Eye (tissue), 1 donor: ENCODE results near the gene MYO1G.

Experiments
- DNase-seq: peaks from one replicate; pipeline ENCODE4 v3.0.0-alpha.2; 2015

The MYO1G gene

DNA sequence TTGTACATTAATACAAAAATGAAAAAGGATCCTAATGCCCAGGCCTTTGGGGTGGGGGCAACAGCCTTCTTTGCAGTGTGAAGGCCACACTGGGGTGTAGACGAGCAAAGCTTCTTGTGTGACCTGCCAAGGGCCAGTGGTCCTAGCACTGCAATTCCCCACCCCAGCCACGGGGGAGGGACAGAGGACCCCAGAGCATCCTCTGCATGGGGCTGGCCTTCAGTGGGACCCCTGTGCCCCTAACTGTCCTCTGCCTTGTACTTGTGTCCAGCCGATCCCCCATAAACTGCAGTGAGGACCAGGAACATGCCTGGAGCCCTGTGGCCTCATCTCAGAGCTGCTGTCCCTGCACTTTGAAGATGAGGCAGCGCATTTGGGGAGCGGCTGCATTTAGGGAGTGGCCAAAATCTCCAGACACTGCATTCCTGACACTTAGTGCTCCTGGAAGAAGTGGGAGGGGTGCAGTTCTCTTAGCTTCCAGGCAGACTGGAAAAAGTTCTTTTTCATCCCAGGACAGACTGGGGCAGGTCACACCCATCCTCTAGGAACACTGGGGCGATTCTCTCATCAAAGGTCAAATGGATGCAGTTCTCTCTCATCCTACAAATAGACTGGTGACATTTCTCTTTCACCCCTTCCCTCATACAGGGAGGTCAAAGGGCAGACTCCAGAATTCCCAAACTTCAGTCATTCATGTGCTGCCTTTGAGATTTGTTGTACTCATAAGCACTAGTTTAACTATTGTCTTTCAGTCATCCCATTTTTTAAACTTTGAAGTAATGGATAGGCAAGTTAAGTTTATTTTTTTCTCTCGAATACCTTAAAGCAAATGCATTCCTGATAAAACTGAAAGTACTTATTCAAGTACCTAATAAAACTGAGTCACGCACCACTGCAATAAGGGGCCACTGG, 922 bp upstream of the MYO1G start:
- DNase-seq: no peak

GRCh38 chr7:44977959-44978335, 868 bp downstream of the MYO1G start:
- DNase-seq: no peak

DNA sequence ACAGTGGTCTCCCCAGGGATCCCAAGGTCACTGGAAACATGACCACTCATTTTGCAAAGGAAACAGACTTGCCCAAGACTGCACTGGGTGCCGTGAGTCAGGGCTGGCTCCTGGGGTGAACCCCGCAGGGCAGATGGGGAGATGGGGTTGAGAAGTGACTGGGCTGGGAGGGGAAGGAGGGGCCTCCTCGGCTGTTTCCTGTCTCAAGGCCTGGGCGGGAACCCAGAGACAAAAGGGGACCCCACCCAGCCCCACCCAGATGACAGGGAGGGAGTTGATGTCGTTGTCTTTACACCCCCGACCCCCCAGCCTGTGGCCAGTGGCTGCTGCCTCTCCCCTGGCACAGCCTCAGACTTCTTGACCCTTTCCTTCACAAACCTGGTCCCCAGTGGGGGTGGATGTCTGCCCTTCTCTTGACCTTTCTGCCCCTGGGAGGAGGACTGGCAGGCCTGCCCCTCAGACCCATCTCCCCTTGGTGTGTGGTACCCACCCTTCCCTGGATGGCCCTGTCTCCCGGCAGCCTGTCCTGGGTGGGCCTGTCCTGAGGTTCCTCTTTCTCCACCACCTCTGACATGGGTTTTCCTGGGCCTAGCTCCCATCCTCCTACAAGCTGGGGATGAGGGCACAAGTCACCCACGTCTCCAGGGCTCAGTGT, 1.4 kb downstream of the MYO1G start:
- no peak for DNase-seq

DNA sequence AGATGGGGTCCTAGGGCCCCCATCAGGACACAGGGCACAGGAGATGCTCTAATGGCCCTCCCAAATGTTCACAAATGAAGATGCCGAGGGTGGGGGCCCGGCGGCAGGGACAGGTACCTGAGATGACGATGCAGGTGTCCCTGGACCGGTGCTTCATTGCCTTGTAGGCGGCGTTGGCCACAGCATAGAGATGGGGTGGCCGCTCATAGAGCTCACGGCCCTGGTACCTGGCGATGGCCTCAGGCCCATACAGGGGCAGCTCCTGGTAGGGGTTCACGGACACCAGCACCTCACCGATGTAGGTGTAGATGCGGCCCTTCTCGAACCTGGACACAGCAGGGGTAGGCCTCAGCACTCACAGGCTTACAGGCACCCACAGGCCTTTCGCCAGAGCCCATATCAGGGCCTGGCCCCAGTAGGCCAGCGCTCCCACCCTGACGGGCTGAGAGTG, 2.0 kb downstream of the MYO1G start:
- DNase-seq: no peak

- no peak for DNase-seq
Measured at GRCh38 chr7:44976040-44976745, 2.6 kb downstream of the MYO1G start.

- no peak for DNase-seq
Measured at GRCh38 chr7:44975331-44976039, 3.3 kb downstream of the MYO1G start.

DNA sequence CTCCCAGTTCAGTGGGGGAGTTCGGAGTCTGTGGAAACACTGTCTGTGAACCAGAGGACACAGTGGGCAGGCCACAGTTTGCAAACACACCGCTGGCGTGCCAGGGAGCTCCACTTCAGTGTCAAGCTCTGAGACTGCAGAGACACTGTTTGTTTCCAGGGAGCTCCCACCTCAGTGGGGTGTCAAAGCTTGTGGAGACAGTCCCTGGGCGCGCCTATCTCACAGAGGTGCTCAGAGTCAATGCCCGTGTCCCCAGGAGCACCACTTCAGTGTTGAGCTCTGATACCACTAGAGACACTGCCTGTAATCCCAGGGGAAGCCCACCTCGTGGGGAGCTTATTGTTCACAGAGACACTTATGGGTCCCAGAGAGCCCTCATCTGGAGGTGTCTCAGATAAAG, 4.3 kb downstream of the MYO1G start:
- DNase-seq: no peak

DNA sequence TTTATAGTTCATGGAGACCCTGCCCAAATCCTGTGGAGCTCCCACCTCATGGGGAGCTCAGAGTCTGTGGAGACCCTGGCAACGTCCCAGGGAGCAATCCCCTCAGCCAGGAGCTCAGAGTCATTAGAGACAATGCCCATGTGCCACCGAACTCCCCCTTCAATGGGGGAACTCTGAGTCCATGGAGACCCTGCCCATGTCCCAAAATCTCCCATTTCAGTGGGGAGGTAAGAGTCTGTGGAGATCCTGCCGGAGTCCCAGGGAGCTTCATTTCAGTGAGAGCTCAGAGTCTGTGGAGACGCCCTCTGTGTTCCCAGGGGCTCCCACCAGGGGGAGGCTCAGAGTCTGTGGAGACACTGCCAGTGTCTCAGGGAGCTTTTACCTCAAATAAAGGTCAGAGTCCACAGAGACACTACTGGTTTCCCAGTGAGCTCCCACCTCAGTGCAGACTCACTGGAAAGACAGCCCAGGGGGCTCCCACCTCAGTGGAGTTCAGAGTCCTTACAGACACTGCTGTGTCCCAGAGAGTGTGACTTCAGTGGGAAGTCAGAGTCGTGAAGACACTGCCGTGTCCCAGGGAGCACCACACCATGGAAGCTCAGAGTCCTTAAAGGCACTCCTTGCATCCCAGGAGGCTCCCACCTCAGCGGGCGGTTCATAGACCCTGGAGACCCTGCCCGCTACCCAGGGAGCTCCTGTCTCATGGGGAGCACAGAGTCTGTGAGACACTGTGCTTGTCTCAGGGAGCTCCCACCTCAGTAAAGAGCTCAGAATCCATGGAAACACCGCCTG, 5.0 kb downstream of the MYO1G start:
- no peak for DNase-seq

- no peak for DNase-seq
Measured at GRCh38 chr7:44972562-44972961, 6.3 kb downstream of the MYO1G start.

GRCh38 chr7:44971902-44972441, 6.8 kb downstream of the MYO1G start:
- DNase-seq: no peak

DNA sequence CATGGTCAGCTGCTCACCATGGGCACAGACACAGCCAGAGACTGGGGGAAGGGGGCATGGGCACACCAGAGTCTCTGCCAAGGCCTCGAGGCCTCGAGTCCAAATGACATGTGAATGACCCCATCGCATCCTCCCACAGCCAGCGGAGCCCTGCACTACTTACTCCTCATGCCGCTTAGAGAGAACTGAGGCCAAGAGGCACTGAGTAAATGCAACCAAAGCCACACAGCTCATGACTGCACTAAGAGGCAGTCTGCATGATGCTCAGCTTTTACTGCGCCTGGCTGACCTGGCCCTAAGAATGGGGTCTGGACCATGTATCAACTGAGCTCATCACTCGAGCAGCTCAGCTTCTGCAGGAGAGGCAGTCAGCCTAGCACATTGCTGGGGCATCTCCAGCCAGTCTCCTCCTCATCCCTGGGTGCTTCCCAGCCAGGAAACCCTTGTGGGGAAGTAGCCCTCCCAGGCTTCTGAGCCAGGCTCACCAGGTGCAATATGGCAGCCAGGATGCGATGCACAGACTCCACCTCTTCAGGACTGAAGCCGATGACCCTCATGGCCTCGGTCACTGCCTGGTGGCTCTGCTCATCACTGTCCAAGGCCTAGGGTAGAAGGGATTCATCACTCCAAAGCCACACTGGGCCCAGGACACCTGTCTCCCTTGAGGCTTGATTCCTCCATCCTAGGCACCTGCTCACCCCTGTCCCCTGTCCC, 7.5 kb downstream of the MYO1G start:
- DNase-seq: no peak

DNA sequence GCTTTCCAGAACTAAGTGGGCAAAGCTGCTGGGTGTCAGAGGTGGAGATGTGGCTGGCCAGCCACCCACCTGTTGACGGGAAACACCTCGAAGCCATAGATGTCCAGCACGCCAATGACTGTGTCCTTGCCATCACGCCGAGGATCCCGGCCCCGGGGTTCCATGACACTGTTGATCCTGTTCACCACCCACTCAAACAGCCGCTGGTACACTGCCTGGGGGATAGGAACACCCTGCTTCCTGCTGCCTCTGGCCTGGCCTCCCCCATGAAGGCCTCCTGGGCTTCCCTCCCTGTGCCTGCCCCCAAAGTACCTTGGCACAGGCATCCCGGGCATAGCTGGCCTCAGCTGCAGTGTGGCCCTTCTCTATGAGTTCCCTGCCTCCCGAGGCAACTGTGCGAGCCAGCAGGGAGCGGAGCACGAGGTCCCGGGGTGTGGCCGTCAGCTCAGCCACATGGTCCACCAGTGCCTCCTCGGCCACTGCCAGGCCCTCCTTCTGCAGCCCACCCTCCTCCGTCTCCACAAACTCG, 8.2 kb downstream of the MYO1G start:
- DNase-seq: no peak

DNA sequence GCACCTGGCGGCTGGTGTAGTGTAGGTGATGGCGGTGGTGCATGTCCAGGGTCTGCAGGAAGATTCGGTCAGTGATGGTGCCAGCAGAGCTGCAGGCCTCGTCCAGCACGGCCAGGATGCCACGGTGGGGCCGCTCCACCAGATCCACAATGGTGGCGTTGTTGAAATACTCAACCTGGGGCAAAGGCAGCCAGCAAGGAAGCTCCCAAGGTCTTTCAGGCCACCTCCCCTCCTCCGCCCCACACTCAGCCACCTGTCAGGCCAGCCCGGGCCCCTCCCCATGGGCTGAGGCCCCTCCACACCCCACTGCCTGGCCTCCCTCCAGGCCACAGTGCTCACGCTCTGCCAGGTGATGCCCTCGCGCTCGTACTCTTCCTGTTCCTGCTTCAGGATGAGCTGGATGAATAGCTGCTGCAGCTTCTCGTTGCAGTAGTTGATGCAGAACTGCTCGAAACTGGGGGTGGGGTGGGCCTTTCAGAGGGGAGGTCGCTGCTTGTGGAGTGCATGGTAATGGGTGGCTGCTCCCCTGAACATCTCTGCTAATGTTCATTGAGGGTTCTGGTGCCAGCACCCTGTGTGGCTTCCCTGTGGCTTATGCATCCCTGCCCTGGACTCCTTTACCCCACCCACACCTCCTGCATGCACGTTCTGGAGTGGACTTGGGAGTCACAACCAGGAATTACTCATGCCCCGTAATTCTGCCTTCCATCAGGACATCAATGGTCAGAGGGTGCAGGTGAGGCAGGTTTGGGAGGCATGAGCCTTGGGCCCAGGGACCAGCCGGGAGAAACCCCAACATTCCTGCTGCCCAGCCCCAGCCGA, 8.9 kb downstream of the MYO1G start:
- DNase-seq: no peak

GRCh38 chr7:44969049-44969700, 9.6 kb downstream of the MYO1G start:
- DNase-seq: no peak

DNA sequence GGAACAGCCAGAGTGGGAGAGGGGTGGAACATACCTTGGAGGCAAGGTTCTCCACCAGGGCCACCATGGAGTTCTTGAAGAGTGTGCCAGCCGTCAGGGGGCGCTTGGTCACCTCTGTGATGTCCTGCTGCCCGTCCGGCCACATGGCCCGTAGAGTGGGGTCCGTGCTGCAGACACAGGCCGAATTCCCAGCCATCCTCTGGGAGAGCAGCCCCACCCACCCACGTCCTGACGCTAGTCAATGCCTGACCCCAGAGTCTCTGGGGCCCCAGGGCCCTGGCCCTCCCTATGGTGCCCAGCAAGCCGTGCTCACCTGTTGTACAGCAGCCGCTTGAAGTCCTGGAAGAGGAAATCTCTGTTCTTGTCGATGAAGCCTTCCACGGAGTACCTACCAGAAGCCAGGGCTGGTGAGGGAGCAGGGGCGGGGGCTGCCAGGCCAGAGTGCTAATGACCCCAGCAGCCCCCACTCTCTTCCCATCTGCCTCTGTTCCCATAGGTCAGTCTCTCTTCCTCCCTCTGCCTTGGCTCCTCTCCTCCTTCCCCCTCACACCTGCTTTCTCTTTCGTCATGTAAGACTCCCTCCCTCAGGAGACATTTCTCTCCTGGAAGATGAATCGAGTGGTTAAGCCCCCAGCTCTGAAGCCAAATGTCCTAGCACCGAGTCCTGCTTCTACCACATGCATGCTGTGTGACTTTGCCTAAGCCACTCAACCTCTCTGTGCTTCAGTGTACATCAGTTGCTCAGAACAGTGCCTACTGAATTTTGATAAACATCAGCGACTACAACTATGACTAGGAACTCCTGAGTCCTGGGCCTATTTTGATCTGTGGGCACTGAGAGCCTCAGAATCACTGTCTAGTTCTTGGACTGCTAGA, 11.0 kb downstream of the MYO1G start:
- peak; percentile 24 for DNase-seq

DNA sequence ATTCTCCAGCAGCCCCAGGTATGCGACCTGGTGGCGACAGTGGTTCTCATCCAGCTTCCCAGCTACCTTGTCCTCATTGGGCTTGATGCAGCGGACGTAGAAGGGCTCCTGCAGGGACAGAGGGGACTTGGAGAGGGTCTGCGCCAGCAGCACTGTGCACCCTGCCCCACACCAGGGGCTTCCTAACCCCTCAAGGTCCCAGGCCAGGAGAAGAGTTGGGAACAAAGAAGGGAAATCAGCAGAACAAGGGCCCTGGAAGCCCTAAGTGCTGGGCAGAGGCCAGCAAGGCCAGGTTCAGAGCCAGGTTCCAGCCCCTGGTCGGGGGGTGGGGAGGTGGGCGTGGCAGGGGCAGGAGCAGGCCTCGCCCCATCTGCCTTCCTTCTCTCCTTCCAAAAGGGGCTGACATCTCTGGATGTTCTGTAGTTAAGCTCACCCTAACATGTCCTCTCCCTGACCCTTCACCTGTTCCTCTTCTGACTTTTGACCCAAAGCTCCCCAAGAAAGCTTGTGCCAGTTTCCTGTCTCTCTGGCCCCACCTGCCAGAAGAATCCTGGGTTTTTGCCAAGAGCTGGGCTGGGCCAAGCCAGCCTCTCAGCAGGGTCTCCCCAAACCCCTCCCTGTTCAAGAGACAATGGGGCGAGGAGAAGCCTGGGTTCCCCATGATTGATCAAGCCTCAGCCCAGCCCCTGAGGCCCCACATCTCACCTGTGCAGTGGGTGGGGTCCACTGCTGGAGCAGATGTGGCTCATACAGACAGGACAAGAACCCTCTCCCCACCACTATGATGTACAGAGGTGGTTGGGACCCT, 11.9 kb downstream of the MYO1G start:
- DNase-seq: no peak

DNA sequence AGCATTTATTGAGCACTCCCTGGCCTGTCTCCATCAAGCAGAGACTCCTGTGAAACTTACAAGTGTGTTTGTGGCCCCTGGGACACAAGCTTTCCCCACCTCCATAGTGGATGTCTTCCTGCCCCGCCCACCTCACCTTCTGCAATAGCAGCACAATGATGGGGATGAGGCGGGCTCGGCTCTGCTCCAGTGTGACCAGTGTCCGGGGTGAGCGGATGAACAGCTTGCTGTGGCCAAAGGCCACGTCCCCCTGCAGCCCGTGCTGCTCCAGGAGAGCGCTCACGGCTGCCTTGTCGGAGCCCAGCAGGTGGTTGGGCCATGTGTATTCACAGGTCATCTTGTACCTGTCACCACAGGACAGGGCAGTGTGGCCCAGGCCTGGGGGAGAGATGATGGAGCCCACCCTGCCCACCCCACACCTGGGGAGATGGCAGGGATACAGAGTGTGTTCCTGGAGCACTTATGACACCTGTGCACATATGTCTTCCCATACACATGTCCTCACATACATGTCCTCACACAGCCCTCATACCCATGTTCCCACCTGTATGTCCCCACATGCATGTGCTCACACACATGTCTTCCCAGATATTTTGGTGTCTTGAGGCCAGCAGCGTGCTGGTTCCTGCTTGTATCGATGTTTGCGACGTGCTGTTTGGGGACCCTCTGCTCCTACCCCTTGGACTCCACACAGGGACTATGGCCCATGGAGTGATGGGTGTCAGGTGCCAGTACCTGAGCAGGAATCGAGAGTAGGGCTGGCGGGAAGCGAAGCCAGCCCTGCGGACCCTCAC, 12.7 kb downstream of the MYO1G start:
- DNase-seq: no peak
